Sigmoid colon (tissue), 4 donors: ENCODE results near the gene ZIC1.

ENCODE experiments used
- EP300 ChIP-seq, 4 donors: sonication (generic); formaldehyde crosslinking; IDR thresholded peaks; one replicate each; pipeline ENCODE4 v1.6.1; 2017; ENCODE audit warnings: antibody characterized with exemption in 4 of 4
- TF ChIP-seq, protein P1 (sequence below), 4 experiments: fragments of 450-650 bp in 3 of 4; fragments of 200-600 bp in 1 of 4; IDR thresholded peaks; one replicate each; pipeline ENCODE4 v1.5.1; 2016 to 2019; ENCODE audit warnings: antibody characterized with exemption in 4 of 4, mild to moderate bottlenecking in 3 of 4, moderate library complexity in 2 of 4

DNA sequence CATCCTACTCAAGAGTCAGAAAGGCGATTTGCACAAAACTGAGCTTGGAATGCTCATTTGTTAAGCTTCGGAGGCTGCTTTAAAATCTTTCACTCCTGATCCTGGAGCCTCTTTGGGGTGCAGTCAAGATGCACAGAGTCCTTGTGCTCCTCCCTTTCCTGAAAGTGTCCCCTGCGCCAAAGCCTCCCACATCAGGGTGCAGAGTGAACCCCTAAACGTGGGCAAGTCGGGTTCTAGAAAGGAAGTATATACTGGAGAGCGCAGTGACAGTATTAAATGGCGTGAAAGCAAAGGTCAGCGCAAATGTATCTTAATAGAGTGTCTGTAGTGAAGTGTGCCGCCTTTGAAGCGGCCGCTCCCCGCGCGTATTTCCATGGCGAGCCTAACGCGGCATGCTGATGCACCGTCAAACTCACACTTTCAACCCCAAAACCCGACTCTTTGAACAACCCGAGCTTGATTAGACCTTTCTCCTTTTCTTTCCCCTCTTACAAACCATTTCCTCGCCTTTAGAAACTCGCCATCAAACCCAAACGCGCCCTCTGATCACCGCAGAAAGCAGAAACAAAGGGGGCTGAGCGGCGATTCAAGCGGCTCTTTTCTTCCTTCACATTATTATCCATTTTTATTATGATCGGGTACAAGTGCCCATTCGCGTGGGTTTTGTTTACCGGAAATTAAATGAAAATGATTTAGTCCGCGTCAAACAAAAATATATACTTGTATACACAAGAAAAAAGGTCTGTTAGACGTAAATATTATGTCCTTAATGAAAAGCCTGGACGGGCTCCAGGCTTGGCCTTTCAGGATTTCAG, 21.1 kb upstream of the ZIC1 start:
- no peak for TF ChIP-seq EP300 (IDR thresholded peaks at IDR 0.05)
- TF ChIP-seq, protein P1, sequence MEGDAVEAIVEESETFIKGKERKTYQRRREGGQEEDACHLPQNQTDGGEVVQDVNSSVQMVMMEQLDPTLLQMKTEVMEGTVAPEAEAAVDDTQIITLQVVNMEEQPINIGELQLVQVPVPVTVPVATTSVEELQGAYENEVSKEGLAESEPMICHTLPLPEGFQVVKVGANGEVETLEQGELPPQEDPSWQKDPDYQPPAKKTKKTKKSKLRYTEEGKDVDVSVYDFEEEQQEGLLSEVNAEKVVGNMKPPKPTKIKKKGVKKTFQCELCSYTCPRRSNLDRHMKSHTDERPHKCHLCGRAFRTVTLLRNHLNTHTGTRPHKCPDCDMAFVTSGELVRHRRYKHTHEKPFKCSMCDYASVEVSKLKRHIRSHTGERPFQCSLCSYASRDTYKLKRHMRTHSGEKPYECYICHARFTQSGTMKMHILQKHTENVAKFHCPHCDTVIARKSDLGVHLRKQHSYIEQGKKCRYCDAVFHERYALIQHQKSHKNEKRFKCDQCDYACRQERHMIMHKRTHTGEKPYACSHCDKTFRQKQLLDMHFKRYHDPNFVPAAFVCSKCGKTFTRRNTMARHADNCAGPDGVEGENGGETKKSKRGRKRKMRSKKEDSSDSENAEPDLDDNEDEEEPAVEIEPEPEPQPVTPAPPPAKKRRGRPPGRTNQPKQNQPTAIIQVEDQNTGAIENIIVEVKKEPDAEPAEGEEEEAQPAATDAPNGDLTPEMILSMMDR (IDR thresholded peaks at IDR 0.05), result no peak
